GM12878 (cell line): ENCODE data around the gene PDCD1LG2. TPM values are rescaled to one million over a fixed set of nuclear protein-coding genes. Genes with fewer than 3 reads are reported as not detected.

Experiments used
- ATAC-seq: fragments of 200-7000 bp; cut with Tn5 transposase; 3 replicates; pipeline ENCODE4 v1.9.1; 2020; ENCODE audit warnings: mild to moderate bottlenecking, moderate library complexity
- BruUV-seq: library from RNA; stranded (reverse); fragments of 400-500 nt; replicated peaks from 2 replicates; lab custom pipeline; 2021; lab: Mats Ljungman, UMichigan
- CTCF ChIA-PET: fragments of 300-600 bp; sonication (Branson Sonifier 250); formaldehyde crosslinking; extraction: SDS; loops from one replicate; lab custom pipeline; 2021; ENCODE audit warnings: inconsistent platforms; lab: Yijun Ruan, JAX
- POLR2A ChIA-PET: fragments of 350-600 bp; formaldehyde crosslinking; extraction: SDS; loops from one replicate; lab custom pipeline; 2021; ENCODE audit warnings: inconsistent platforms; lab: Charles Lee
- RAD21 ChIA-PET: fragments of 300-600 bp; sonication (Branson Sonifier 250); formaldehyde crosslinking; loops from one replicate; lab custom pipeline; 2023; ENCODE audit warnings: antibody characterized with exemption; ENCODE audit not compliant: unreplicated experiment; lab: Charles Lee
- SMC1A ChIA-PET: fragments of 300-600 bp; sonication (Branson Sonifier 250); formaldehyde crosslinking; loops from one replicate; lab custom pipeline; 2023; ENCODE audit not compliant: unreplicated experiment, uncharacterized antibody; lab: Charles Lee
- DNase-seq: peaks from one replicate; pipeline ENCODE4 v3.0.0-alpha.2; 2011; ENCODE audit warnings: low read depth, low spot score
- FAIRE-seq: peaks from 3 replicates; lab custom pipeline; 2011; peaks lifted over from hg19 to GRCh38; lab: Jason Lieb, UNC
- H2AFZ ChIP-seq: 2 replicates; pipeline ENCODE4 v1.6.0; 2011; ENCODE audit warnings: low read depth, low read length, control low read depth; ENCODE audit not compliant: control insufficient read depth
- H3K27ac ChIP-seq: 2 replicates; pipeline ENCODE4 v1.5.1; 2011; ENCODE audit warnings: control low read depth; ENCODE audit not compliant: control insufficient read depth, insufficient read depth
- H3K27me3 ChIP-seq, 2 experiments: replicated peaks in 1 of 2; 2 replicates each; pipeline versions ENCODE4 v1.6.0 to v1.6.1; 2011; ENCODE audit warnings: low read length in 1 of 2; ENCODE audit not compliant: control insufficient read depth in 2 of 2, insufficient read depth in 2 of 2
- H3K36me3 ChIP-seq, 2 experiments: 2 replicates each; pipeline ENCODE4 v1.5.1; 2011; ENCODE audit warnings: low read length in 1 of 2; ENCODE audit not compliant: control insufficient read depth in 2 of 2, insufficient read depth in 2 of 2
- H3K4me1 ChIP-seq: 2 replicates; pipeline ENCODE4 v1.6.1; 2011; ENCODE audit warnings: mild to moderate bottlenecking, low read length, moderate library complexity, mixed read lengths; ENCODE audit not compliant: control insufficient read depth, insufficient read depth
- H3K4me2 ChIP-seq: 2 replicates; pipeline ENCODE4 v1.6.0; 2011; ENCODE audit warnings: control low read depth; ENCODE audit not compliant: control insufficient read depth, insufficient read depth
- H3K4me3 ChIP-seq: fragments of 200-600 bp; sonication (generic); 2 replicates; pipeline ENCODE4 v1.5.1; 2016
- H3K79me2 ChIP-seq: 2 replicates; pipeline ENCODE4 v1.6.0; 2011; ENCODE audit warnings: low read length; ENCODE audit not compliant: control insufficient read depth, insufficient read depth
- H3K9ac ChIP-seq: 2 replicates; pipeline ENCODE4 v1.8.0; 2011; ENCODE audit warnings: low read length, control low read depth, mixed read lengths; ENCODE audit not compliant: control insufficient read depth, insufficient read depth
- H3K9me3 ChIP-seq: replicated peaks from 3 replicates; pipeline ENCODE4 v1.5.1; 2011; ENCODE audit warnings: mild to moderate bottlenecking, low read length; ENCODE audit not compliant: control insufficient read depth, insufficient read depth
- H4K20me1 ChIP-seq: 2 replicates; pipeline ENCODE4 v1.6.0; 2011; ENCODE audit not compliant: control insufficient read depth, insufficient read depth
- ATF7 ChIP-seq: fragments of 450-650 bp; IDR thresholded peaks from 2 replicates; pipeline ENCODE4 v1.6.1; 2016; ENCODE audit warnings: low read depth, mild to moderate bottlenecking
- BHLHE40 ChIP-seq, 2 experiments: fragments of 450-650 bp in 1 of 2; IDR thresholded peaks; 2 replicates each; pipeline ENCODE4 v1.6.1; 2011 to 2017; ENCODE audit warnings: low read depth in 2 of 2, borderline replicate concordance in 1 of 2, improper control_type of control experiment in 1 of 2, low read length in 1 of 2, mild to moderate bottlenecking in 1 of 2
- CBX3 ChIP-seq: fragments of 200-600 bp; sonication (generic); IDR thresholded peaks from 2 replicates; pipeline ENCODE4 v1.6.1; 2016; ENCODE audit warnings: low read depth, borderline replicate concordance
- CHD2 ChIP-seq: IDR thresholded peaks from 2 replicates; pipeline ENCODE4 v1.6.1; 2011; ENCODE audit warnings: low read depth, low read length, improper control_type of control experiment, borderline replicate concordance
- CUX1 ChIP-seq: IDR thresholded peaks from 2 replicates; pipeline ENCODE4 v1.6.1; 2012; ENCODE audit warnings: improper control_type of control experiment, low read depth, low read length; ENCODE audit not compliant: insufficient replicate concordance
- EED ChIP-seq: sonication (generic); IDR thresholded peaks from 2 replicates; pipeline ENCODE4 v1.6.1; 2016; ENCODE audit warnings: antibody characterized with exemption, low read depth
- KDM1A ChIP-seq: fragments of 200-600 bp; sonication (generic); IDR thresholded peaks from 2 replicates; pipeline ENCODE4 v1.6.1; 2016; ENCODE audit warnings: borderline replicate concordance
- MEF2B ChIP-seq: fragments of 450-650 bp; IDR thresholded peaks from 2 replicates; pipeline ENCODE4 v1.6.1; 2018; ENCODE audit warnings: mild to moderate bottlenecking, moderate library complexity; ENCODE audit not compliant: partially characterized antibody, poor library complexity, severe bottlenecking
- MLLT1 ChIP-seq: fragments of 450-650 bp; IDR thresholded peaks from 2 replicates; pipeline ENCODE4 v1.6.1; 2016; ENCODE audit warnings: mild to moderate bottlenecking
- NBN ChIP-seq: fragments of 450-650 bp; IDR thresholded peaks from 2 replicates; pipeline ENCODE4 v1.6.1; 2016
- RAD51 ChIP-seq: fragments of 450-650 bp; IDR thresholded peaks from 2 replicates; pipeline ENCODE4 v1.6.1; 2016; ENCODE audit warnings: moderate library complexity, mild to moderate bottlenecking, inconsistent platforms
- RCOR1 ChIP-seq: conservative IDR thresholded peaks from 2 replicates; pipeline ENCODE4 v1.6.1; 2012; ENCODE audit warnings: low read depth, low read length, improper control_type of control experiment
- RUNX3 ChIP-seq: IDR thresholded peaks from 2 replicates; pipeline ENCODE4 v1.6.1; 2012; ENCODE audit warnings: low read length, inconsistent platforms
- SPI1 ChIP-seq: IDR thresholded peaks from 2 replicates; pipeline ENCODE4 v1.6.1; 2011; ENCODE audit warnings: low read depth, mild to moderate bottlenecking, low read length, moderate library complexity, borderline replicate concordance; ENCODE audit not compliant: insufficient read depth
- TARDBP ChIP-seq: IDR thresholded peaks from 2 replicates; pipeline ENCODE4 v1.6.1; 2016; ENCODE audit warnings: borderline replicate concordance
- WRNIP1 ChIP-seq: IDR thresholded peaks from 2 replicates; pipeline ENCODE4 v1.6.1; 2011; ENCODE audit warnings: low read depth, low read length, improper control_type of control experiment, borderline replicate concordance
- YBX1 ChIP-seq: fragments of 450-650 bp; IDR thresholded peaks from 2 replicates; pipeline ENCODE4 v1.6.1; 2016; ENCODE audit warnings: antibody characterized with exemption
- WGBS: methylation state at CpG from one replicate; pipeline ENCODE4 v1.1.6; 2016; ENCODE audit warnings: low lambda C conversion rate; ENCODE audit not compliant: insufficient replicate concordance, insufficient coverage; ENCODE audit errors: missing lambda C conversion rate; 5-methylcytosine and 5-hydroxymethylcytosine counted together
- in situ Hi-C: fragments of 300-500 bp; cut with MboI; formaldehyde crosslinking; loops from 9 replicates; pipeline ENCODE4 v1.14.3; 2018; ENCODE audit warnings: mixed read lengths
- intact Hi-C: fragments of 100-400 bp; cut with micrococcal nuclease; formaldehyde crosslinking; loops from one replicate; pipeline ENCODE4 v1.14.2; 2022; ENCODE audit not compliant: unreplicated experiment
- polyA plus RNA-seq, 11 experiments: library from polyadenylated mRNA; depleted of rRNA in 4 of 11; unstranded in 6 of 11; stranded (reverse) in 5 of 11; fragments of >200 nt; fragmentation: Nextera tagmentation in 4 of 11; fragmentation: Illumina TruSeq in 1 of 11; extraction: Ambion mirVana in 4 of 11; extraction: Trizol in 1 of 11; gene quantifications; 1 replicate in 1 of 11; 2 replicates in 10 of 11; pipeline versions ENCODE4 v1.2.1 to v1.2.3, GENCODE V29; 2011 to 2016; ENCODE audit warnings: inconsistent platforms in 2 of 11, missing spikeins in 2 of 11, low read depth in 1 of 11
- total RNA-seq, 4 experiments: library from RNA; depleted of rRNA in 3 of 4; stranded (reverse); fragments of >200 nt in 3 of 4; fragmentation: Illumina TruSeq in 1 of 4; extraction: Trizol in 1 of 4; gene quantifications; 2 replicates each; pipeline versions ENCODE4 v1.2.1 to v1.2.3, GENCODE V29; 2013 to 2021

PDCD1LG2 gene
- total and polyA plus RNA-seq, 10 of the 15 experiments (the other 5 are each of a cell fraction or from before 2014, with no cell fraction given) = 1.5 to 37.3 (median 3.0) TPM

GRCh38 chr9:5514617-5515260 lies 4.4 kb downstream of the PDCD1LG2 start:
- ChIA-PET RAD21 (interaction anchor here (0.6 to 11.9 kb wide), 21 partner anchors 9 to 76 kb away, joined by 3 to 146 read pairs (median 7); partner anchors contain the start of gene CD274), SMC1A (interaction anchor here (0.7 to 11.3 kb wide), 25 partner anchors 9 to 312 kb away, joined by 3 to 311 read pairs (median 5); partner anchors contain the start of genes CD274 and PLGRKT), CTCF (interaction anchor here (0.6 to 6.5 kb wide), 9 partner anchors 16 to 87 kb away, joined by 3 to 32 read pairs (median 3); partner anchors contain the start of gene CD274), POLR2A (interaction anchor here (0.6 to 6.8 kb wide), 17 partner anchors 11 to 1167 kb away, joined by 3 to 68 read pairs (median 6); no protein-coding TSS in a partner anchor)
- ATAC-seq = no peak
- WGBS = 81% methylated on average over 6 of the region's 6 CpGs
- H3K36me3 ChIP-seq = no peaks in the 10 kb centered on the region
- H3K27ac ChIP-seq = peak overlapping the region; percentile 62
- in situ Hi-C loops (no loop called here), intact Hi-C loops (loop anchor here (5.0 kb wide), 1 partner anchor 527 kb away; the partner anchor contains the start of gene JAK2)
- H3K4me3 ChIP-seq = no peak overlapping the region; the same call in 1 of the 2 replicates
- DNase-seq = peak; percentile 77
- no peak overlapping the region for H3K9ac ChIP-seq
- H2AFZ ChIP-seq = no peak overlapping the region
- H3K27me3 ChIP-seq = no peaks in the 10 kb centered on the region
- no peak for FAIRE-seq
- peaks cover 53% of the 10 kb centered on the region for H3K4me1 ChIP-seq
- H3K9me3 ChIP-seq = no peaks in the 10 kb centered on the region
- no peaks in the 10 kb centered on the region for H4K20me1 ChIP-seq
- BruUV-seq = TSS peak; percentile 72
- H3K4me2 ChIP-seq = peak overlapping the region; percentile 46; the same call in 1 of the 2 replicates
- peaks cover 71% of the 10 kb centered on the region for H3K79me2 ChIP-seq
- TF ChIP-seq ATF7 = peak; percentile 72
- peak; percentile 18 to 56; a peak in 2 of 4 replicates for TF ChIP-seq BHLHE40 (IDR thresholded peaks at IDR 0.05; ENCODE audit: borderline replicate concordance in 1 of 2, low read depth in 2 of 2, low read length in 1 of 2)
- peak; percentile 76 for TF ChIP-seq MEF2B
- TF ChIP-seq CBX3 = no peak
- TF ChIP-seq EED = no peak
- TF ChIP-seq TARDBP = no peak
- TF ChIP-seq CUX1 = peak; percentile 93
- no peak for TF ChIP-seq SPI1
- 0 out of 2 replicates have a peak, but pooled peaks have one; percentile 32 for TF ChIP-seq NBN
- peak; percentile 90 for TF ChIP-seq MLLT1
- TF ChIP-seq CHD2 = 0 out of 2 replicates have a peak, but pooled peaks have one; percentile 28
- TF ChIP-seq KDM1A = no peak
- TF ChIP-seq RUNX3 = no peak
- TF ChIP-seq WRNIP1 = no peak
- TF ChIP-seq YBX1 = no peak
- no peak for TF ChIP-seq RCOR1
- no peak for TF ChIP-seq RAD51
